GM18505 (cell line): Measurements from ENCODE around the gene PTPN7.
"Not testable (repeated sequence)": the region's sequence is repeated elsewhere in the genome, so short reads cannot be mapped to it uniquely, and the experiment has no call there.

Experiments used
- ATAC-seq: cut with Tn5 transposase; IDR thresholded peaks from one replicate; pipeline ENCODE4 v1.9.1; 2021; ENCODE audit not compliant: unreplicated experiment
- POLR2A ChIP-seq: IDR thresholded peaks from 4 replicates; pipeline ENCODE4 v1.6.1; 2011; ENCODE audit warnings: borderline replicate concordance; ENCODE audit not compliant: insufficient read depth, insufficient read length; ENCODE audit errors: extremely low read depth

The PTPN7 gene

GRCh38 chr1:202167708-202168415, 7.5 kb upstream of the PTPN7 start:
- TF ChIP-seq POLR2A = no peak
- no peak for ATAC-seq

GRCh38 chr1:202167054-202167453, 6.7 kb upstream of the PTPN7 start:
- not testable (repeated sequence) for ATAC-seq

GRCh38 chr1:202165942-202166843, 5.8 kb upstream of the PTPN7 start:
- no peak for TF ChIP-seq POLR2A
- ATAC-seq = no peak

GRCh38 chr1:202165267-202165941, 5.0 kb upstream of the PTPN7 start:
- TF ChIP-seq POLR2A = no peak
- ATAC-seq = no peak

GRCh38 chr1:202164271-202165037, 4.1 kb upstream of the PTPN7 start:
- peak; percentile 43 for ATAC-seq
- TF ChIP-seq POLR2A = no peak

GRCh38 chr1:202163281-202164270, 3.2 kb upstream of the PTPN7 start:
- ATAC-seq = no peak
- no peak for TF ChIP-seq POLR2A

- no peak for TF ChIP-seq POLR2A
- no peak for ATAC-seq
Observed at GRCh38 chr1:202162418-202163280, 2.2 kb upstream of the PTPN7 start.

- TF ChIP-seq POLR2A = no peak
- no peak for ATAC-seq
Observed at GRCh38 chr1:202162047-202162417, 1.6 kb upstream of the PTPN7 start.

- ATAC-seq = no peak
- no peak for TF ChIP-seq POLR2A
Observed at GRCh38 chr1:202161151-202162046, 997 bp upstream of the PTPN7 start.
